NB4 (cell line): ENCODE measurements around the gene CCT8L2.
"Not testable (repeated sequence)": the region's sequence is repeated elsewhere in the genome, so short reads cannot be mapped to it uniquely, and the experiment has no call there.

Source experiments
- DNase-seq: peaks from one replicate; pipeline ENCODE4 v3.0.0; 2010; ENCODE audit warnings: low read depth
- H3K4me3 ChIP-seq: one replicate; pipeline ENCODE4 v1.5.1; 2011; ENCODE audit warnings: mild to moderate bottlenecking, low read depth, low read length, moderate library complexity
- MYC ChIP-seq: IDR thresholded peaks from 2 replicates; pipeline ENCODE4 v1.6.1; 2011; ENCODE audit warnings: low read depth, low read length
- POLR2A ChIP-seq: IDR thresholded peaks from 2 replicates; pipeline ENCODE4 v1.6.1; 2011; ENCODE audit warnings: mild to moderate bottlenecking; ENCODE audit not compliant: insufficient read length; ENCODE audit errors: extremely low read depth
- TF ChIP-seq, protein P1 (sequence below): IDR thresholded peaks from one replicate; pipeline ENCODE4 v1.5.1; 2012; ENCODE audit warnings: low read depth, low read length
- TF ChIP-seq, protein P2 (sequence below): IDR thresholded peaks from 2 replicates; pipeline ENCODE4 v1.6.1; 2011; ENCODE audit warnings: low read depth, low read length

CCT8L2 gene

DNA sequence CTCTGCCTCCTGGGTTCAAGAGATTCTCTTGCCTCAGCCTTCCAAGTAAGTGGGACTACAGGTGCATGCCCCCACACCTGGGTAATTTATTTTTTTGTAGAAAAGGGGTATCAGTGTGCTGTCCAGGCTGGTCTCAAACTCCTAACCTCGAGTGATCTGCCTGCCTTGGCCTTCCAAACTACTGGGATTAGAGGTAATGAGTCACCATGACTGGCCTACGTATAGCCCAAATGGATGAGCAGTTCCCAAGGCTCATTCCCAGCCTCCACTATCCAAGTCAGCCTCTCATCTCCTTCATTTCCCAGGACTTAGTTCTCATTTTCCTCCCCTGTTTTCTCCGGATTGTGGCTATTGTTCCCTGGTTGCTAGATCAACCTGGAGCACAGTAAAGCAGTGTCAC, 5.6 kb downstream of the CCT8L2 start:
- H3K4me3 ChIP-seq: no peak overlapping the region
- TF ChIP-seq POLR2A: no peak
- no peak for DNase-seq

DNA sequence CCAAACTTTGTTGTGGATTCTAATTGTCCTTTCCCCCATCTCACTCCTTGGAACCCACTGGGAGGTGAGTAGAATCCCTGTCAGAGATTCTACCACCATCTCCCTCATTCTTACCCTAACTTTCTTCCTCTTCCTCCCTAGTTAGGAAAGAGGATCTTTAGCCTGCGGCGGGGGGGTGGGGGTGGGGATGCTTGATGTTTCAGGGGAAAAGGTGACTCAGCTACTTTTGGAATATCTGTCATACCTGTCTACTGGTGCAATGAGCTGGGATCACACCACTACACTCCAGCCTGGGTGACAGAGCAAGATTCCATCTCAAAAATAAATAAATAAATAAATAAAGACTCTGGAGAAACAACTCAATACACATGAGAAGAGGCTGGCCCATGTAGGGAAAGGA, 6.4 kb downstream of the CCT8L2 start:
- no peak for DNase-seq
- H3K4me3 ChIP-seq: no peak overlapping the region
- TF ChIP-seq, protein P1, sequence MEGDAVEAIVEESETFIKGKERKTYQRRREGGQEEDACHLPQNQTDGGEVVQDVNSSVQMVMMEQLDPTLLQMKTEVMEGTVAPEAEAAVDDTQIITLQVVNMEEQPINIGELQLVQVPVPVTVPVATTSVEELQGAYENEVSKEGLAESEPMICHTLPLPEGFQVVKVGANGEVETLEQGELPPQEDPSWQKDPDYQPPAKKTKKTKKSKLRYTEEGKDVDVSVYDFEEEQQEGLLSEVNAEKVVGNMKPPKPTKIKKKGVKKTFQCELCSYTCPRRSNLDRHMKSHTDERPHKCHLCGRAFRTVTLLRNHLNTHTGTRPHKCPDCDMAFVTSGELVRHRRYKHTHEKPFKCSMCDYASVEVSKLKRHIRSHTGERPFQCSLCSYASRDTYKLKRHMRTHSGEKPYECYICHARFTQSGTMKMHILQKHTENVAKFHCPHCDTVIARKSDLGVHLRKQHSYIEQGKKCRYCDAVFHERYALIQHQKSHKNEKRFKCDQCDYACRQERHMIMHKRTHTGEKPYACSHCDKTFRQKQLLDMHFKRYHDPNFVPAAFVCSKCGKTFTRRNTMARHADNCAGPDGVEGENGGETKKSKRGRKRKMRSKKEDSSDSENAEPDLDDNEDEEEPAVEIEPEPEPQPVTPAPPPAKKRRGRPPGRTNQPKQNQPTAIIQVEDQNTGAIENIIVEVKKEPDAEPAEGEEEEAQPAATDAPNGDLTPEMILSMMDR: no peak
- TF ChIP-seq MYC: no peak
- TF ChIP-seq, protein P2, sequence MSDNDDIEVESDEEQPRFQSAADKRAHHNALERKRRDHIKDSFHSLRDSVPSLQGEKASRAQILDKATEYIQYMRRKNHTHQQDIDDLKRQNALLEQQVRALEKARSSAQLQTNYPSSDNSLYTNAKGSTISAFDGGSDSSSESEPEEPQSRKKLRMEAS: no peak
- TF ChIP-seq POLR2A: no peak

DNA sequence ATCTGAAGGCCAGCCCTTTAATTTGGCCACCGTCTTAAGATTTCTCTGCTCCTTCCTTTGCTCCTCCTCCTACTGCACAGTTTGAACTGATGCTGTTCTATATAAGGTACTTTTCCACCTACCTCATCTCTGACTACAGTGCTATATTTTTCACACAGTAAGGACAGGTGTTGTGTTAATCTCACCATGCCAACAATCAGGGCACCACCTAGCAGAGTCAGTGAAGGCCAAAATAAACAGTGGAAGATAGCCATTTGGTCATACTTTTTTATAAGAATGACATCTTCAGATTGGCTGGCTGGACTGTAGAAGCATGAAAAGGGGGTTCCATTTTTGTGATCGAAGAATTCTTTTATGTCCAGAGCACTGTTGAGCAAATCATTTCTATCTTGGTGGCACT, 11.7 kb downstream of the CCT8L2 start:
- DNase-seq, H3K4me3 ChIP-seq: not testable (repeated sequence)

- not testable (repeated sequence) for DNase-seq, H3K4me3 ChIP-seq
Observed at GRCh38 chr22:16569240-16569834, 23.3 kb downstream of the CCT8L2 start.

GRCh38 chr22:16568425-16568758, 24.2 kb downstream of the CCT8L2 start:
- no peak for TF ChIP-seq MYC
- no peak for TF ChIP-seq POLR2A
- TF ChIP-seq, protein P2: no peak
- TF ChIP-seq, protein P1: no peak
- DNase-seq: no peak
- no peak overlapping the region for H3K4me3 ChIP-seq

DNA sequence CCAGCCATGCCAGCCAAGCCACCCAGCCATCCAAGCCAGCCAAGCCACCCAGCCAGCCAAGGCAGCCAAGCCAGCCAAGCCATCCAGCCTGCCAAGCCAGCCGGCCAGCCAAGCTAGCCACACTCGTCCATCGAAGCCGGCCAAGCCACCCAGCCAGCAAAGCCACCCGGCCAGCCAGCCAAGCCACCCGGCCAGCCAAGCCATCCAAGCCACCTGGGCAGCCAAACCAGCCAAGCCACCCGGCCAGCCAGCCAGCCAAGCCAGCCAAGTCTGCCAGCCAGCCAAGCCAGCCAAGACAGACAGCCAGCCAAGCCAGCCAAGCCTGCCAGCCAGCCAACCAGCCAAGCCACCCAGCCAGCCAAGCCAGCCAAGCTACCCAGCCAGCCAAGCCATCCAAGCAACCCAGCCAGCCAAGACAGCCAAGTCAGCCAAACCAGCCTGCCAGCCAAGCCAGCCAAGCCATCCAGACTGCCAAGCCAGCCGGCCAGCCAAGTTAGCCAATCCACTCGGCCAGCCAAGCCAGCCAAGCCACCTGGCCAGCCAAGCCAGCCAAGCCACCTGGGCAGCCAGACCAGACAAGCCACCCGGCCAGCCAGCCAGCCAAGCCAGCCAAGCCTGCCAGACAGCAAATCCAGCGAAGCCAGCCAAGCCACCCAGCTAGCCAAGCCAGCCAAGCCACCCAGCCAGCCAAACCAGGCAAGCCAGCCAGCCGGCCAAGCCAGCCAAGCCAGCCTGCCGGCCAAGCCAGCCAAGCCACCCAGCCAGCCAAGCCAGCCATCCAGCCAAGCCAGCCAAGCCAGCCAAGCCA, 24.8 kb downstream of the CCT8L2 start:
- H3K4me3 ChIP-seq, DNase-seq: not testable (repeated sequence)

GRCh38 chr22:16566421-16567151, 26.0 kb downstream of the CCT8L2 start:
- not testable (repeated sequence) for DNase-seq, H3K4me3 ChIP-seq

GRCh38 chr22:16565585-16566420, 26.8 kb downstream of the CCT8L2 start:
- H3K4me3 ChIP-seq, DNase-seq: not testable (repeated sequence)

GRCh38 chr22:16564837-16565584, 27.6 kb downstream of the CCT8L2 start:
- not testable (repeated sequence) for DNase-seq, H3K4me3 ChIP-seq
